Activated T-helper 9 cell treated with anti-CD3 and anti-CD28 coated beads, Interleukin-2, amount 50 U/mL, for 16 hours (primary cell): ENCODE data around the gene GLG1.

Experiments
- DNase-seq: peaks from one replicate; pipeline ENCODE4 v3.0.0-alpha.2; 2020; ENCODE audit warnings: low read depth

Gene GLG1

DNA sequence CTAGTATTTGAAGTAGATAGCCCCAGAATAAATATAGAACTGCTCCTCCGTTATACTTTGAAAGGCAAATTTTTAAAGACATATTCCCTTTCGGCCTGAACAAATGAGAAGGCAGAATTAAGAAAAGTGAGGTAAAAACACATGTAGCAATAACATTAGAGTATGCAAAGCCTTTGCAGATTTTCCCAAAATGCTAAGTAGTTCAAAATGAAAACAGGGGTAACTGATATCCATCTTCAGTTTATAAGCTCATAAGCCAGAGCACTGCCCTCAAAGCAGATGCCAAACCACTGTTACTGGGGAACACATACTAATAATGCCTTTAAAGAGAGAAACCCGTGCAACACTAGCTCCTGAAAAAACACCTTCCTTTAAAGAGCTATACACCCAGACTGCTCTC lies 134.4 kb downstream of the GLG1 start:
- DNase-seq, result no peak

DNA sequence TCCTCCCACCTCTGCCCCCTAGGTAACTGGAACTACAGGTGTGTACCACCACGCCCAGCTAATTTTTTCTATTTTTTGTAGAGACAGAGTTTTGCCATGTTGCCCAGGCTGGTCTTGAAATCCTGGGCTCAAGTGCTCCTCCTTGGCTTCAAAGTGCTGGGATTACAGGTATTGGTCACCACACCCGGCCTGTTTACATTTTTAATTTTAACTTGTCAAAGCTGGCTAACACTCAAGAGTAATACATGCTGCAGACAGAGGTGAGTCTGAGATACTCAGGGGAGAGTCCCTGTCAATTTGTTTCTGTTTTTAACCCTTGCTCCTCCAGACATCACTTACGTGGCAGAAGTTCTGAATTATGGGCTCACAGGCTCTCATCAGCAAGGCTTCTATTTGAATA lies 134.9 kb downstream of the GLG1 start:
- DNase-seq, result no peak

DNA sequence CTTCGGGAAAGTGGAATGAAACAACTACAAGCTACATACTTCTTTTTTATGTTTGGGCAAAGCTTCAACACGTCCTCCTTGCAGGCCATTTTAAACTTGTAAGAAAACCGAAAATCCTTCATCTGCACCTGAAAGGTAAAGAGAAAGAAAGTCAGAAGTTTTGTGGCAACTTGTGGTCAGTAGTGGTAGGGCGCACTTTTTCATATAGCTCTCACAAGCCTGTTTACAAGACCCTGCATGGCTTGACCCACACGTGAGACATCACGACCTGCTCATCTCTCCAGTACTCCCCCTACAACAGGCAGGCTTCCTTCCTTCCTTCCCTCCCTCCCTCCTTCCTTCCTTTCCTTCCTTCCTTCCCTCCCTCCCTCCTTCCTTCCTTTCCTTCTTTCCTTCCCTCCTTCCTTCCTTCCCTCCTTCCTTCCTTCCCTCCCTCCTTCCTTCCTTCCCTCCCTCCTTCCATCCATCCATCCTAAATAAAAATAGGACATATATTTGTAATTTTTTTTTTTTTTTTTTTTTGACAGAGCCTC lies 136.9 kb downstream of the GLG1 start:
- DNase-seq, result no peak

DNA sequence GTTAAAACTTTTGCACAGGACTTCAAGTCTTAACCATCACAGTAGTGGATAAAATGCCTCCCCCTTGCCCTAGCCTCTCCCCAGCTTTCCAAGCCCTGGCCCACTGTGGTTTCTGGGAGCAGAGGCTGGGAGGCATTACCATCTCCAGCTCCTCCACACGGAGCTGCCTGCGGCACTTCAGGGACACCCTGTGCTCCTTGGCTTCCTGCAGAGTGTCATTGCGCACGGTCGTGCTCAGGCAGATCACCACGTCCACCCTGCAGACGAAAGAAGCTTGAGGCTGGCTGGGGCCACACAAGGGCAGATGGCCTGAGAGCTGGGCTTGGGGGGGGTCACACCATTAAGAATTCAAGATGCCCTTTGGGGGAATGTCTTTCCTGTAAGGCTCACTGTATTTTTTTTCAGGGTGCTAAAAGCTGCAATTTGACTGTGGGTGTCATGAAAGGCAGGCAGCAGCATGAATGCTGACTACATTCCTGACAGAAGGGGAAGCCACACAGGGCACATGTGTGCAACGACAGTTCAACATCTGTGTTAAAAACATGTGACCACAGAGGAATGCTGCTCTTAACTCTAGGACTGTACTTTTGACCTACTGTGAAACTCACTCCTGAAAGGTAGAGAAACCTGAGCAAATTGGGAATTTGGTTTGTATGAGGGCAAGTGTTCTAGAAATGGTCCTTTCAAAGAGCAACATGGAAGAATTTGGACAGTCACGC lies 137.9 kb downstream of the GLG1 start:
- no peak for DNase-seq

DNA sequence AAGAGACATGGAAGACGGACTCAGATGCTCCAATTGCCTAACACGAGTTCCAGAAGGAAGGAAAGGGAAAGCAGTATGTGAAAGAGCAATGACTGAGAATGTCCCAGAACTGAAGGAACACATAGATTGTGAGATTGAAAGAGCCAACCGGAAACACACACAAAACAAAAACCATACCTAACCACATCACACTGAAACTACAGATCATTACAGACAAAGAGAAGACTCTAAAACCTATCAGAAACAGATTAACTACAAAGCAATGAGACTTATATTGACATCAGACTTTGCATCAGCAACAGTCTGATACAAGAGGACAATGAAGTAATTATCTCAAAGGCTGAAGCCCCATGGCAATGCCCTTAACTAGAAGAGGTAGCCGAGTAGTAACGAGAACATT lies 140.0 kb downstream of the GLG1 start:
- no peak for DNase-seq

DNA sequence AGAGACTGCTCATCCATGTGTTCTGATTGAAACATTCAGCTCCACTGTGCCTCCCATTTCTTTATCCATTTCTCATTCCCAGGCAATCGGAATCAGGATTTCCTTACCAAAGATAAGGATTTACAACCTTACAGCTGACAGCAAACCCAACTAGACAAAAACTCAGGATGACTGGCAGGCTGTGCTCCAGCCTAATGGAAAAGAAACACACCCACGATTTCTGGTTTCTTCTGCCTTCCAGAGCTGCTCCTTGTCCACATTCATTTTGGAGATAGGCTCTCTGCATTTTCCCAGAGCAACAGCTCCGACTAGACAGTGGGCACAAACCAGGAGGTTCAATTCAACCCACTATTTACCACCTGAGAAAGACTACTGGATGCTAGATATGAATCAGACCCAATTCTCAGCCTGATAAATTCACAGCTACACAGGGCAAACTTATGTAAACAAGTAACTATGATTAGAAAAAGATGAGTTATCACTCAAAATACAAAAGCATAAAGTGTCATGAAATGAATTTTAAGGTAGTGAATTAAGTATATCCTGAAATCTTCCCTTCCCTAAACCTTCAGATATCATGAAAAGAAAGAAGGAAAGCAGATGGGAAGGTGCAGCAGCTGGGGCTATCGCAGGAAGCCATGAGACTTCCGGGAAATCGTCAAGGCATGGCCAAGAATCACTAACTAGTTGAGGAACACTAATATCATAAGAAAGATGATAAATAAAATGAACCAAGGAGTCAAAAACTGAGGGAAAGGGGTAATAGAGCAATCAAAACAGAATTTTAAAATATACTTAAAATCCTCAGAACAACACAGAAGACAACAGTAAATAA lies 140.8 kb downstream of the GLG1 start:
- no peak for DNase-seq

DNA sequence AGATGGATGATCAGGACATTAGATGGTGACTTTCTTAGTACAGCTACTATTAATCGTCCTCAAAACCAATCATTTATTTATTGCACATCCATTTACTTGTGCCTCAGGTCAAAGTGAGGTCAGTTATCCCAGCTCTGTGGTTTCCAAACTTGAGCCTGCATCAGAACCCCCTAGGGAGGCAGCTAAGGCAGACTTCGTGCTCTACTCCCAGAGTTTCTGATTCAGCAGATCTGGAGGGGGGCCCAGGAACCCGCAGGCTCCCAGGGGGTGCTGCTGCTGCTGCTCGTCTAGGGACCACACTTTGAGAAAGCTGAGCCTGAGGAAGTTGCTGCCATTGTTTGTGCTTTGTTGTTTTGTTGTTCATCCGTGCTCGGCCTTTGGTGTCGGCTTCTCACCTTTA lies 141.6 kb downstream of the GLG1 start:
- no peak for DNase-seq

DNA sequence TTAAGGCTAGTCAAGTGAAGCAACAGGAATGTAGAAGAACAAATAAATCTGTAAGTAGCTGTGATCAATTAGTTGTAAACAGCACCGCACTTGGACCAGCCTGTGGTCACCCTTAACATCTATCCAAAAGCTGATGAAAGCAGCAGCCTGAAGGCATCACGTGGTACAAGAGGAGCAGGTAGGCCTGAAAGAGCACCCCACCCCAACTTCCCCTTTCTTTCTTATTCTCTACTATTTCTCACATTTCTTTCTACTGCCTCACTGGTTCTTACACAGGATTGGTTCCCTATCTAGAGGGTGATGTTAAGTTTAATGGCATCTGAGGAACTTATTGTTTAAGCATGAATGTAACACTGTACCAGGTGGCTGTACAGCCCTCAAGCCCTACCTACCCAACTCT lies 143.0 kb downstream of the GLG1 start:
- DNase-seq, result no peak

DNA sequence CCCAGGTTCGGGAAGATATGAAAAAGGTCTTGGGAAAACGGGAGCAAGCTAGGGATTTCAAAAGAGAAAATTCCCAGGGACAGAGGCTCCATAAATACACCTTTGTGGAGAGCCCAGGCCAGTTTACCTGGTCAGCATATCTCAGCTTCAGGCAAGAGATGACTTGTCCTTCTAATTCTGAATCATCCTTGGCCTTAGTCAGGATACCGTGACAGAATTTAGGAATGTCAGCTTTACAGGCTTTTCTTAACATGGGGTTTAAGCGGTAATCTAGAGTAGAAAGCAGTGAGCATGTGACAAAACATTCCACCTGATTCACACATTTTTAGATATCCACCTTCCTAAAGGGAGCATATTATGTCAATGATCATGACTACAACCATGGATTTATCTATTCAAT lies 144.6 kb downstream of the GLG1 start:
- no peak for DNase-seq

DNA sequence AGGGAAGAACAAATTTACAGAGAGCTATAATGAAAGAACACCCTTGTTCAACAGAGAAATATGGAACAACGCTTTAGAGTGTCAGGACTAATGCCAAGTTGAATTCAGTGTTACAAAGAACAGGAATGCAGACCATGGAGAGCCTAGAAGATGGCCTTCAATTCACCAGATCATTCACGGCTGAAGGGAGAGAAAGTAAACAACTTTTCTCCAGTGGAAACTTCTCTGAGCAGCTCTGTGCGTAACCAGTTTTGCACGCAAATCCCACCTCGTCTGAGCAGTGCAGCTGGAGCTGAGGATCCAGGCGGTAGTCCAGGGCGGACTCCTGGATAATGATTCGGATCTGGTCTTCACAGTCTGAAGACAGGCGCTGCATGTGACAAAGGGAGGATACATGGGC lies 145.1 kb downstream of the GLG1 start:
- no peak for DNase-seq

DNA sequence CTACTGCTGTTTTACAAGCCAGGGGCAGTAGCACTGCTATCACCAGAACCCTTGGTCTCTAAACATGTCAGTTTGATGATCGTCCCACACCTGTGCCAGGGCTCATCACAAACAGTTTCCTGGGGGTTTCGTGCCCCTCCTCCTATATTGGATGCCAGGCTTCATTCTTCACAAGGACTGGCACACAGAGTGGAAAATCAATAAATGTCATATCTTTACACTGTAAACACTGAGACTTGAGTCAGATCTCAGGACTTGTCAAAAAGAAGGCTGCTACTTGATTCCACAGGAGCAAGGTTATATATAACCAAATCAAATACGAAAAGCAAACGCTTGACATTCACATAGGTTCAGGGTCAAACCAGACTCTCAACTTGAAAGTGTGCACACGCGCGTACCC lies 146.4 kb downstream of the GLG1 start:
- no peak for DNase-seq

DNA sequence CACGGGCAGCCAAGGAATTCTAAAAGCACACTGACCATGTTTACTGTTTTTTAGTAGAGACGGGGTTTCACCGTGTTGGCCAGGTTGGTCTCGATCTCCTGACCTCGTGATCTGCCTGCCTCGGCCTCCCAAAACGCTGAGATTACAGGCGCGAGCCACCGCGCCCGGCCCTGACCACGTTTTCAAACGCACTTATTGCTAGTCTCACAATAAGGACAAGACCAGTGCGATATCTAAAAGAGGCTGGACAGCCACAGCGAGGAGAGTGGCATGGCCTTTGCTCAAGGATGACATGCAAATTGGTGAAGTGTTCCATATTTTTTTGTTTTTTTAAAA lies 150.7 kb downstream of the GLG1 start:
- no peak for DNase-seq

DNA sequence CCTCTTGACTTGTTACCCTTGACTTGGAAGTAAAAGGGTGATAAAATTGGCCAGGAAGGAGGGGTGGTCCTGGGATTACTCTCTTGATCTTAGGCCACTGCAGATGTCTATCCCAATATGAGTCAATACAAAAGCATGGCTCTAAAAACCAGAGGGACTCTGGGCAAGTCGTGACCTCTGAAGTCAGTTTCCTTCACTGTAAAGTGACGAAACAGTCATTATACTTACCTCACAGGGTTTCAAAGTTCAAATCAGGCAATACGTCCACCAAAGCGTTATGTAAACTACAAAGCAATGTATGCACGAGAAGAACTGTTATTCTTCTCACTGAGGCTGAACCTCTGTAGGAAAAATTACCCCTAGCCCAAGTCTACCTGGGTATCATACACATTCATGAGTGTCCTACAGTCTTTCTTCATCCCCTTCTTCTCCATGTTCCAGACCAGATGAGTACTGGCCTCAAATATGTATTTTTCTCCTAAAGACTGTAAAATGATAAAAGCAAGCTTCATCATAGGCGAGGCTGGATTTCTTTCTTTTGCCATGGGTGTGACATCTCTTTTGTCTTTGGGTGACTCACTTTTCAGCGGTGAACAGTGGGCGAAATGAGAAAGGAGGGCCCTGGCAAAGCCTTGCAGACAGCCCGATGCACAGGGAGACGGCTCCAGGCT lies 151.2 kb downstream of the GLG1 start:
- DNase-seq, result no peak

DNA sequence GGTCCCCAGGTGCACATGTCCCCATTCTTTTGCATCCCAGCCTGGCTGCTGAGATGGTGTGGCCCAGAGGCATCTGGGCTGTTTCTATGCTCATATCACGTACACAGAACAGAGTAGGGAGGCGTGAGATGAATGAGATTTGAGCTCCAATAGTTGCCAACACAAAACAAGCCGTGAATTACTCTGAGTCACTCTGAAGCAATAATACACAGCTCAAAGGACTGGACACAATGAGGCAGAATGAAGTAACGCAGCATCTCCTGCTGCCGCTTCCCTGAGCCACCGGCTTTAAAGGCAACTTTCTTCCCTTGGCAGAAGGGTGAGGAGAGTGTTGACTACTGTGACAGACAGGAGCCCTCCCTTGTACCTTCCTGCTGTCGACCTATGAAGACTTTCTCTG lies 151.7 kb downstream of the GLG1 start:
- no peak for DNase-seq

DNA sequence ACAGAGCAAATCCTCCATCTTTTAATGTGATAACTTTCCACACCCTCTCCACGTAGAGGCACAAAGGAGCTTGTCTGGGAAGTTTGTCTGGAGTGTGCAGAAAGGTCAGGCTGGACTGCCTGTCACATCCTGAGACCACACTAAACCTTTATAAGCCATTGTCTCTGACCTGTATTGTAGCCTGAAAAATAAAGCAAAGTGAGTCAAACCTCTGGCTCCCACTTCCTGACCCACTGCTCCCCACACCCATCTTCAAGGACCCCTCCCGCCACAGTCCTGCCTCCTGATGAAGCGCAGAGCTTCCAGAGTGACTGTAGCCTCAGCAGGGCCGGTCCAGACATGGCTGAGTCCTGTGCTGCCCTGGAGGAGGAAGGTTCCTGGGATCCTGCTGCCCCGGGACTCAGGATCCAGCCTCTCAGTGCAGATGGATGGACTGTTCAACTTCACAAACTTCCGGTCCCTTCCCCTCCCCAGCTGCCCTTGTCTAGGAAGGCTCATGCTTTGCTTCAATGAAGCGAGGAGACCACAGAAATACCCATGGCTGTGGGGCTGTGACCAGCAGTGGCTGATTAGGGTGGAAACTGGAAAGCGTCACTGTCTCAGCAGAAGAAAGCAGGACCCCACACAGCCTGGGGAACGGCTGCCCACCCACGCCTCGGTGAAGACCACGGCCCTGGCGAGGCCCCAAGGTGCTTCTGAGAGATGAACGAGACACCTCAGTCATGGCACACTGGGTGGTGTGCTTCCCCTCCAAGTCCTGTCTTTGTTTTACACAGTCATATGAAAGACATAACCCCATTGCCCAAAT lies 154.8 kb downstream of the GLG1 start:
- no peak for DNase-seq

DNA sequence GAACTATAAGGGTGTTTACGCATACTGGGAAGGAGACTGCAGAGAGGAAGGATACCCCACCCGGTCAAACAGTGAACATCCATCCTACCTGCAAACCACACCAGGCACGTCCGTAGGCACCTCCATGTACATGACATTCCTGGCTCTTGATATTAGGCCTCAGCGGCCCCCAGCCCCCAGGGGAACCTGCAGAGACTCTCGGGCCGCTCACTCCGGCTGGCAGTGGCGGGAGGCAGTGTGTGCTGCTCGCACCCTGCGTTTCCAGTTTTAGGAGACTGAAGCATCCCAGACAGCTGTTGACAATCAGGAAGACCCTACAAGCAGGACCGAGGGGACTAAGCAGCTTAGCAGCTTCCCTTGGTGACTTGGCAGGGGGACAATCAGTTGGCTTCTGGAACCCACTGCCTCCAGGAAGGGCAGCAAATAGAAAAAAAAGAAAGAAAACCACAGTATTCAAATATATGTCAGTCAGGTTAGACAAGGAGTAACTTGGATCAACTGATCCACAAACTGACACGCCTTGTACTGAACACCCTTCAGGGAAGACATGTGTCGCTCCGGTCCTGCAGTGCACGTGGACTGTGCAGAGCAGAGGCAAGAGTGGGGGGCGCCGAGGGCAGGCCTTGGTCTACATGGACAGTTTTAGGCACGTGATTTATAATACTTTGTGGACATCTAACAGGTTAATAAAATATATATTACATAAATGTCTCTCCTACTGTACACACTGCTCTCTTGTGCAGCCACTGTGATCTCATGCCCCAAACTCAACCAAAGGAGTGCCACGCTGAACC lies 155.8 kb downstream of the GLG1 start:
- DNase-seq, result no peak

DNA sequence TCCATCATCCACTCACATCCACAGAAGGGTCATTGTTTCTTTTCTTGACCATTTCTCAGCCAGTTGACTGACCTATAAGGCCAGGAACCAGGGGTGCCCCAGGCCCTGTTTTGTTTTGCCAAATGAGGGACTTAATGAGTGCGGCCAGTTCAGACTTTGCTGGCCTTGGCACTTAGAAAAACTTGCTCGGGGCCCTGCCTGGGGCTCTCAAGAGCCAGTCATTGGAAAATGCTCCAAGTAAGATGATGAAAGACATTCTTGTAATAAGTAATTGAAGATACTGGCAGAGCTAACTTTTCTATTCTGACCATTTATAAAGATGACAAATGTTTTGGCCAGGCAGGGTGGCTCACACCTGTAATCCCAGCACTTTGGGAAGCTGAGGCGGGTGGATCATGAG lies 156.7 kb downstream of the GLG1 start:
- DNase-seq, result no peak

DNA sequence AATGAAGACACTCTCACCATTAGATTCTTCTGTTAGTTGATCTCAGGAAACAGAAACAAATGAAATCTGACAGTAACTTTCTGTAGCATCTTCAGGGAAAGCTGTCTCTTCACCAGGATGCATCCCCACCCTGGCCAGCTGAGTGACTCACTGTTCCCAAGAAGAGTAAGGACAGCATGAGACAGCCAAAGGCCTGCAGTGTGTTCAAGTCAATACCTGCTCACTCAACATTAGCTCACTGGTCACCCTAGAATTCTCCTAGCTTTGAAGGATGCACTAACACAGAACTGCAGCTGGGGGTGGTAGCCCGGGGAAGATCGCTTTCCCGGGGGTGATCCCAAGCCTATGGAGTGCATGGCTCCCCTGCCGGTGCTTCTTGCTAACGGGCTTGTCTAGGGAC lies 157.4 kb downstream of the GLG1 start:
- DNase-seq, result no peak

DNA sequence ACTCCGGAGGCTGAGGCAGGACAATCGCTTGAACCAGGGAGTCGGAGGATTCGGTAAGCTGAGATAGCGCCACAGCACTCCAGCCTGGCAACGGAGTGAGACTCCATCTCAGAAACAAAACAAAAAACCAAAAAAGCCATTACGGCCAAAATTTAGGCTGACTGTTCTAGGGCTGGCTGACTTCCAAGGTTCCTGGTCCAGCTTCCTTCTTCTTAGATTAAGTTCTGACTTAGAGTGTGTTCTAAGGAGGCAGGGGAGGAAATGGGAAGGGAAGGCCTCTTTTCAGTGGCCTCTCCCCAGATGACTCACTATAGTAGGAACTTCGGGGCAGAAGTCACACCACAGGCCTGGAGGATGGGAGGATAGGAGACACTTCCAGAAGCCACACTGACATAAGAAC lies 157.9 kb downstream of the GLG1 start:
- no peak for DNase-seq

DNA sequence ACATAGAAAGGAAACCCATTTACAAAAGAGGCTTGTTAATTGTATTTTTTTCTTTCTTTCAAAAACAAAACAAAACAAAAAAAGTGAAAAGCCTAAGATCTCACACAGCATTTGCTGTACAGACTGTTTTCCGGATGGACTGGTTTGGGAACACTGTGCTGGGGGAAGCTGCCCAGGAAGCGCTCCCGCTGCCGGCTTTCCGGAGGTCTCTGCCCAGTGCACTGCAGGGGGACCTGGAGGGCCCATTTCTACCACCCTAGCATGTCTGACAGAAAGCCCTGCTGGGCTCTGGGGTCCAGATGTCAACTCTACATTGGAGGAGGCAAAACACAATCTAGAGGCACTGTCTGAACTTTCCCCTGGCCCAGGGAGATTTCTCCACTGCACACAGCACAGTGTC lies 159.3 kb downstream of the GLG1 start:
- no peak for DNase-seq

DNA sequence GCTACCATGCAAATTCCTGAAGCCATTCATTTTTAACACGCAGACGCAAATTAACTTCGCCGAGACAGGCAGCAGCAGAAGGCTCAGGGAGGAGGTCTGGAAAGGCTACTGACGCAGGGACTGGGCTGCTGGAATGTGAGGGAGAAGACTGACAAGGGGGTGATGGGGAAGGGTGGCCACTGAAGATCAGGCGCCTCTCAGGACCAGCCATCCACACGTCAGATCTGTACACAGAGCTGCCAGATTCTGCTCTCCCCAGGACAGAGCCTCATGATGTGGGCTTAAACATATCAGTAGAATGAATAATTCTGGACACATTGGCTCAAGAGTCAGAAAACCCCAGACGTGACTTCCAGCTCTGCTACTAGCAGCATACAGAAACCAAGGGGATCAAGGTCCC lies 160.0 kb downstream of the GLG1 start:
- DNase-seq, result no peak
